ENCODE results near the gene OR12D2. TPM values are rescaled to one million over a fixed set of nuclear protein-coding genes. Genes with fewer than 3 reads are reported as not detected.

The OR12D2 gene, protein sequence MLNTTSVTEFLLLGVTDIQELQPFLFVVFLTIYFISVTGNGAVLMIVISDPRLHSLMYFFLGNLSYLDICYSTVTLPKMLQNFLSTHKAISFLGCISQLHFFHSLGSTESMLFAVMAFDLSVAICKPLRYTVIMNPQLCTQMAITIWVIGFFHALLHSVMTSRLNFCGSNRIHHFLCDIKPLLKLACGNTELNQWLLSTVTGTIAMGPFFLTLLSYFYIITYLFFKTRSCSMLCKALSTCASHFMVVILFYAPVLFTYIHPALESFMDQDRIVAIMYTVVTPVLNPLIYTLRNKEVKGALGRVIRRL
- total RNA-seq (2022; extraction: Qiagen RNA extraction), result not detected in 5 replicates

DNA sequence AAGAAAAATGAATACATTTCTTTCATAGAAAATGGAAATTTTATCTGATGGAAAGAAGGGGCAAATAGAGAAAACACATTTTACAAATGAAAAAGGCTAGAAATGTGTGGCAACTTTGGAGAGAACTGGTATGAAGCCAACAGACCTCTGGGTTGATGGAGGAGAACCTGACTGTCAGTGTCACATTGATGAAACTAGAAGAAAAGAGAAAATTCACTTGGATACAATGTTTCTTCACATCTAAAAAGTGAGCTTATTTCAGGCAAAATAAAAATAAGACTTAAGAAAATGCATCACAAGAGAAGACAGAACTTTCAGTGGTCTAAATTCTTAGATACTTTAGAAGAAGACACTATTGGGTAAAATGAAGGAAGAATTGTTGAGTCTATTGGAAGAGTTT is at the start of gene OR12D2:
Gene OR12D2, plus strand, starts transcription at position 301 of the 400 bp plus-strand sequence. CDS start 1,069 bp downstream, outside the sequence.

DNA sequence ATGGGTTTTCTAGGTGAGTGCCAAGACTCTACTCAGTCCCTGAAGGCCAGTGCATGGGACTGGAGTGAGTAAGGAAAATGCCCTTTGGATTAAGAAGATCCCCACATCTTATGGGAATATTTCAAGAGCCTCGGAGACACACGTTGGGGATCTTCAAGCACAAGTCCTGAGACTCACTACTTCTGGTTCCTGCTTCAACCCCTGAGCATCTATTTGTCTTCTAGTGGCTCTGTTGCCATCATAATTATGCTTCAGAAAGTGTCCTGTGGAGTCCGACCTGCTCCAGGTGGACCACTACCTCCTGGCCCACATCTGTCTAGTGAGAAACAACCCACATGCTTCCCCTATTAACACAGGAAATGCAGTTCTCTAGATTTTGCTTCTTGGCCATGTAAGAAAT is 26.7 kb upstream of the OR12D2 start, which contains the start of gene OR5V1:
Gene OR5V1, minus strand, starts transcription at position 101 of the 400 bp plus-strand sequence. CDS start 12,670 bp downstream, outside the sequence.

DNA sequence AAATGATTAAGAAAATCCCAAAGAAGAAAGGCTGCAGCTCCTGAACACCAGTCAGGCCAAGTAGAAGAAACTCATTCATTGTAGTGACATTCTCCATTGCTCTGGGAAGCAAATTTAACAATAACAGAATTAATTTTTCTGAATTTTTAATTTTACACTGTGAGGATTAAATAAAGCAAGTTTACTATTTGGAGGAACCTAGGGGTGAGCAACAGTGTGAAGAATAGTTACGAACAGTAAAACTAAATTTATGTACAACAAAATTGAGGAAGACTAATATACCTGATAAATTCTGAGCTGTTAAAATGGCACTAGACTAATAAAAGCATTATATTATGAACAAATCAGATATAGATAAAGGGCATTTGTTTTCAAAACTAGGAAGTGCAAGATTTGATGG is 20.2 kb upstream of the OR12D2 start, which contains the start of gene OR12D3:
Gene OR12D3, minus strand, starts transcription at position 101 of the 400 bp plus-strand sequence. Its CDS starts 4 bp downstream, at position 97.

DNA sequence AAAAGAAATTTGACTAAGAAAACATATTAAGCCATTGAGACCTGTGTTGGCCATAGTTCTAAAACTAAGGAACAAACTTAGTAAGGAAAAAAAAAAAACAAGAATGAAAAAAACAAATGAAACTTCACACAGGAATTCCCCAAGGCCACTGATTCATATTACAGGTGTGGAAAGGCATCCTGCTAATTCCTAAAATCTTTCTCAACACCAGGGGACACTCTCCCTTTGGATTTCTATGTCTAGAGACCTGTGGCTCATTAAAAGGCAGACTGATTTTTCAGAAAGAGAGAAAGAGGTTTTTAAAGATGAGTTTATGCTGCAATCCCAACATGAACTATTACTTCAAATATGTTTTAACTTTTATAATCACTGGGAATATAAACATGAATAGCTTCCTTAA is 19.2 kb downstream of the OR12D2 start, which contains the start of gene OR12D1:
Gene OR12D1, plus strand, starts transcription at position 341 of the 400 bp plus-strand sequence.

DNA sequence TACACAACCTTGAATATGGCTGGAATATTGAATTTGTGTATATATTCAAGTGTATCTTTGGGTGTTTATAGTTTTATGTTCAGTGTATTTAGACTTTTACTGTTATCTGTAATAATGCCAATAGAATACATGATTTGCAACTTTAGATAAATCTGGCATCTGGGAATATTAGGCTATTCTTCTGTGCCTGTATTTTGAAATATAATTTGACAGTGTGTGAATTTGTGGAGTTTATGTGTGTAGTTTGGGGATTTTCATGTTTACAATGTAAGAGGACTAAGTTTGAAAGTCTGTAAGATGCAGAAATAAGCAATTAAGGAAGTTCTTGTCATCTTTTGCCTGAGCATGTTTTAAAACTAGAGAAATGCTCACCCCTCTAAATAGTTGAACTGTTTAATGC is 43.6 kb downstream of the OR12D2 start, which contains the start of gene OR10C1:
Gene OR10C1, plus strand, starts transcription at position 301 of the 400 bp plus-strand sequence. CDS start 710 bp downstream, outside the sequence.

Other genes with a start within 250 kb of the OR12D2 start
- not detected in 5 replicates for gene OR2J2, start 224.7 kb upstream of the OR12D2 start, total RNA-seq (2022; extraction: Qiagen RNA extraction)
- not detected in 5 replicates for gene OR14J1, start 93.9 kb upstream of the OR12D2 start, total RNA-seq (2022; extraction: Qiagen RNA extraction)
- not detected in 5 replicates for gene OR5V1, start 26.8 kb upstream of the OR12D2 start, total RNA-seq (2022; extraction: Qiagen RNA extraction)
- gene OR12D3, start 20.3 kb upstream of the OR12D2 start, total RNA-seq (2022; extraction: Qiagen RNA extraction), result not detected in 5 replicates
- gene OR12D1, start 19.3 kb downstream of the OR12D2 start, total RNA-seq (2022; extraction: Qiagen RNA extraction), result not detected in 5 replicates
- not detected in 5 replicates for gene OR10C1, start 43.7 kb downstream of the OR12D2 start, total RNA-seq (2022; extraction: Qiagen RNA extraction)
- gene OR11A1, start 61.4 kb downstream of the OR12D2 start, total RNA-seq (2022; extraction: Qiagen RNA extraction), result not detected in 5 replicates
- gene OR2H1, start 61.5 kb downstream of the OR12D2 start, total RNA-seq (2022; extraction: Qiagen RNA extraction), result not detected in 5 replicates
- gene MAS1L, start 92.3 kb downstream of the OR12D2 start, total RNA-seq (2022; extraction: Qiagen RNA extraction), result not detected in 5 replicates
- 0.41 to 1.00 TPM (median 0.54 TPM) in 5 replicates for gene UBD, start 164.1 kb downstream of the OR12D2 start, total RNA-seq (2022; extraction: Qiagen RNA extraction)
- gene OR2H2, start 189.5 kb downstream of the OR12D2 start, total RNA-seq (2022; extraction: Qiagen RNA extraction), result not detected in 5 replicates
- gene GABBR1, start 237.6 kb downstream of the OR12D2 start, total RNA-seq (2022; extraction: Qiagen RNA extraction), result 3.0 to 6.1 TPM (median 4.0 TPM) in 5 replicates

Data from A549 treated with AZD2906 at 1 μM for 4 hours (cell line).